Spleen (tissue), 11 donors: ENCODE data around the gene INKA1. TPM values are rescaled to one million over a fixed set of nuclear protein-coding genes. Genes with fewer than 3 reads are reported as not detected.
A peak's percentile ranks its signal among the peaks of the same experiment; 100 is the strongest.

Source experiments
- DNase-seq: peaks from one replicate; pipeline ENCODE4 v3.0.0-alpha.2; 2020
- H3K27ac ChIP-seq, 8 donors: fragments of 200-600 bp; sonication (generic) in 7 of 8; 1 replicate in 4 of 8; 2 replicates in 4 of 8; pipeline versions ENCODE4 v1.5.0 to v1.8.0; 2016 to 2021; ENCODE audit warnings: inconsistent platforms in 4 of 8, mild to moderate bottlenecking in 4 of 8, moderate library complexity in 1 of 8
- H3K27me3 ChIP-seq, 7 donors: fragments of 200-600 bp; sonication (generic) in 6 of 7; replicated peaks in 1 of 7; 1 replicate in 4 of 7; 2 replicates in 3 of 7; pipeline versions ENCODE4 v1.5.0 to v1.8.0; 2016 to 2021; ENCODE audit warnings: inconsistent platforms in 3 of 7, mild to moderate bottlenecking in 1 of 7
- H3K36me3 ChIP-seq, 6 donors: fragments of 200-600 bp; sonication (generic) in 5 of 6; 1 replicate in 4 of 6; 2 replicates in 2 of 6; pipeline versions ENCODE4 v1.5.0 to v1.8.0; 2016 to 2021; ENCODE audit warnings: inconsistent platforms in 2 of 6
- H3K4me1 ChIP-seq, 6 donors: fragments of 200-600 bp; sonication (generic) in 5 of 6; 1 replicate in 3 of 6; 2 replicates in 3 of 6; pipeline versions ENCODE4 v1.5.0 to v1.8.0; 2016 to 2021; ENCODE audit warnings: inconsistent platforms in 3 of 6
- H3K4me3 ChIP-seq, 8 donors: fragments of 200-600 bp; sonication (generic) in 7 of 8; 1 replicate in 4 of 8; 2 replicates in 4 of 8; pipeline versions ENCODE4 v1.5.0 to v1.8.0; 2016 to 2021; ENCODE audit warnings: inconsistent platforms in 4 of 8, mild to moderate bottlenecking in 4 of 8, moderate library complexity in 2 of 8
- H3K9me3 ChIP-seq, 8 donors: fragments of 200-600 bp; sonication (generic) in 7 of 8; 1 replicate in 4 of 8; 2 replicates in 4 of 8; pipeline versions ENCODE4 v1.5.0 to v1.8.0; 2016 to 2021; ENCODE audit warnings: inconsistent platforms in 4 of 8
- CTCF ChIP-seq, 11 experiments: fragments of 200-600 bp in 7 of 11; fragments of 450-650 bp in 4 of 11; sonication (generic) in 4 of 11; IDR thresholded peaks in 8 of 11; conservative IDR thresholded peaks in 3 of 11; 1 replicate in 7 of 11; 2 replicates in 4 of 11; pipeline versions ENCODE4 v1.4.0 to v1.8.0; 2016 to 2021; ENCODE audit warnings: antibody characterized with exemption in 11 of 11, inconsistent platforms in 4 of 11, mild to moderate bottlenecking in 1 of 11
- POLR2A ChIP-seq, 3 donors: fragments of 450-650 bp; IDR thresholded peaks; one replicate each; pipeline ENCODE4 v1.5.1; 2017; ENCODE audit warnings: antibody characterized with exemption in 3 of 3, mild to moderate bottlenecking in 1 of 3
- POLR2AphosphoS5 ChIP-seq, 3 donors: sonication (generic); formaldehyde crosslinking; IDR thresholded peaks; one replicate each; pipeline ENCODE4 v1.5.1; 2017; ENCODE audit warnings: antibody characterized with exemption in 3 of 3
- WGBS, 5 donors: extraction: QIAGEN DNeasy Blood & Tissue Kit in 3 of 5; methylation state at CpG; one replicate each; pipeline versions ENCODE4 v1.1.5 to v1.1.7; 2013 to 2018; 5-methylcytosine and 5-hydroxymethylcytosine counted together
- intact Hi-C: fragments of 100-400 bp; cut with DNase I; formaldehyde crosslinking; loops from one replicate; pipeline ENCODE4 v1.15.0; 2023; ENCODE audit warnings: low total_unique reads
- polyA plus RNA-seq, 3 donors: library from polyadenylated mRNA; stranded (reverse); fragments of 200-250 nt; gene quantifications; one replicate each; pipeline ENCODE4 v1.2.1, GENCODE V29; 2013
- total RNA-seq, 7 donors: library from RNA; depleted of rRNA in 3 of 7; stranded (reverse); fragments of >200 nt in 3 of 7; fragmentation: NEBNext Ultra II Directional in 4 of 7; extraction: Animal tissue kit (Norgen Biotek cat#: 25700) in 4 of 7; gene quantifications; one replicate each; pipeline versions ENCODE4 v1.1.0 to v1.2.1, GENCODE V29; 2016 to 2021
- donor health status: healthy with polysubstance abuse.
- donor health status: DM: no; HTN: no; CAD: no; lungs with moderate emphysema.
- donor health status: DM: no; HTN: no; CAD: no.
- donor health status: Bipolar disorder and iron deficiency.
- donor health status: healthy.
- donor health status: DM: no; HTN: no; CAD: no.
- donor health status: DM: yes; HTN: yes; CAD: no.

The INKA1 gene
- total and polyA plus RNA-seq, 10 donors: 2.8 to 30.6 (median 13.2) TPM

- H3K27ac ChIP-seq: no peak overlapping the region
- H3K36me3 ChIP-seq: no peaks in the 10 kb centered on the region
- no peaks in the 10 kb centered on the region for H3K4me1 ChIP-seq
- TF ChIP-seq POLR2AphosphoS5 (IDR thresholded peaks at IDR 0.05): no peak
- TF ChIP-seq POLR2A (IDR thresholded peaks at IDR 0.05): no peak
- no peak for TF ChIP-seq CTCF (IDR thresholded peaks at IDR 0.05 in 8 of 11, conservative IDR thresholded peaks at IDR 0.05 in 3 of 11)
- intact Hi-C loops: no loop called here
- H3K9me3 ChIP-seq: no peaks in the 10 kb centered on the region
- H3K27me3 ChIP-seq: no peaks in the 10 kb centered on the region
- WGBS, 5 donors: 86 to 96% (median 90%) methylated on average over 16 to 24 of the region's 24 CpGs
- peak; percentile 63 for DNase-seq
- H3K4me3 ChIP-seq: no peak overlapping the region
These were observed 7.8 kb upstream of the INKA1 start for GRCh38 chr3:49794926-49795905.

- WGBS, 5 donors: 57 to 91% (median 73%) methylated on average over 1 of the region's 1 CpG
- intact Hi-C loops: no loop called here
- TF ChIP-seq POLR2A (IDR thresholded peaks at IDR 0.05): no peak
- TF ChIP-seq CTCF (IDR thresholded peaks at IDR 0.05 in 8 of 11, conservative IDR thresholded peaks at IDR 0.05 in 3 of 11): no peak
- no peak for TF ChIP-seq POLR2AphosphoS5 (IDR thresholded peaks at IDR 0.05)
- Histone ChIP-seq H3K4me1 (peaks cover 3 to 20% (median 14%) of the 10 kb centered on the region in 6 donors), H3K27me3 (no peaks in the 10 kb centered on the region), H3K4me3 (no peak overlapping the region), H3K27ac (no peak overlapping the region), H3K36me3 (no peaks in the 10 kb centered on the region), H3K9me3 (no peaks in the 10 kb centered on the region)
- no peak for DNase-seq
These were observed 4.0 kb upstream of the INKA1 start for GRCh38 chr3:49799105-49799504.

- intact Hi-C loops: loop anchor here (5.0 kb wide), 1 partner anchor 38 kb away; no protein-coding TSS in a partner anchor
- Histone ChIP-seq H3K36me3 (no peaks in the 10 kb centered on the region), H3K4me3 (no peak within 1 kb of the TSS), H3K27ac (no peak within 1 kb of the TSS), H3K4me1 (peaks cover 9 to 26% (median 20%) of the 10 kb centered on the region in 6 donors), H3K27me3 (no peaks in the 10 kb centered on the region), H3K9me3 (no peaks in the 10 kb centered on the region)
- DNase-seq: no peak
- 61 to 81% (median 76%) methylated on average over 4 of the region's 4 CpGs for WGBS, 5 donors
- no peak for TF ChIP-seq CTCF (IDR thresholded peaks at IDR 0.05 in 8 of 11, conservative IDR thresholded peaks at IDR 0.05 in 3 of 11)
- no peak for TF ChIP-seq POLR2A (IDR thresholded peaks at IDR 0.05)
- no peak for TF ChIP-seq POLR2AphosphoS5 (IDR thresholded peaks at IDR 0.05)
These were observed 3.3 kb upstream of the INKA1 start, which contains the start of gene CDHR4 for GRCh38 chr3:49799761-49800160. Gene CDHR4, minus strand, starts transcription at chr3:49799873. Its CDS starts 61 bp downstream, at chr3:49799812.

- peaks cover 23 to 40% (median 34%) of the 10 kb centered on the region in 6 donors for H3K4me1 ChIP-seq
- no peaks in the 10 kb centered on the region for H3K36me3 ChIP-seq
- no peak overlapping the region for H3K27ac ChIP-seq
- TF ChIP-seq POLR2AphosphoS5 (IDR thresholded peaks at IDR 0.05) (no peak), POLR2A (IDR thresholded peaks at IDR 0.05) (no peak), CTCF (IDR thresholded peaks at IDR 0.05 in 8 of 11, conservative IDR thresholded peaks at IDR 0.05 in 3 of 11) (no peak)
- no peak for DNase-seq
- H3K9me3 ChIP-seq: no peaks in the 10 kb centered on the region
- WGBS, 5 donors: 87 to 96% (median 96%) methylated on average over 2 of the region's 2 CpGs
- H3K4me3 ChIP-seq: no peak overlapping the region
- intact Hi-C loops: loop anchor here (5.0 kb wide), 1 partner anchor 36 kb away; no protein-coding TSS in a partner anchor
- H3K27me3 ChIP-seq: no peaks in the 10 kb centered on the region
These were observed 1.9 kb upstream of the INKA1 start for GRCh38 chr3:49801160-49801559.
